ENCODE data around the gene LYSET. TPM values are rescaled to one million over a fixed set of nuclear protein-coding genes. Genes with fewer than 3 reads are reported as not detected.
A peak's percentile ranks its signal among the peaks of the same experiment; 100 is the strongest.
"Not testable (repeated sequence)": the region's sequence is repeated elsewhere in the genome, so short reads cannot be mapped to it uniquely, and the experiment has no call there.

Gene LYSET, protein sequence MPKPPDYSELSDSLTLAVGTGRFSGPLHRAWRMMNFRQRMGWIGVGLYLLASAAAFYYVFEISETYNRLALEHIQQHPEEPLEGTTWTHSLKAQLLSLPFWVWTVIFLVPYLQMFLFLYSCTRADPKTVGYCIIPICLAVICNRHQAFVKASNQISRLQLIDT
- polyA plus RNA-seq (ENCODE audit: insufficient read length), result 38.4 TPM
- long read RNA-seq, donor 1, transcript TMEM251-201 (2 exons, 909 nt), result major isoform, 22 of 38 reads
- long read RNA-seq, donor 1, partial matches to known transcripts, result 13 of 38 reads
- long read RNA-seq, donor 1, other reads (novel, unspliced or antisense), result 0 of 38 reads
- long read RNA-seq, donor 2, transcript TMEM251-201 (2 exons, 909 nt), result major isoform, 22 of 33 reads
- long read RNA-seq, donor 2, partial matches to known transcripts, result 9 of 33 reads
- long read RNA-seq, donor 2, other reads (novel, unspliced or antisense), result 0 of 33 reads
- long read RNA-seq, donor 3, transcript TMEM251-201 (2 exons, 909 nt), result major isoform, 15 of 16 reads
- long read RNA-seq, donor 3, partial matches to known transcripts, result 0 of 16 reads
- long read RNA-seq, donor 3, other reads (novel, unspliced or antisense), result 0 of 16 reads
- long read RNA-seq, donor 4, partial matches to known transcripts, result 0 of 2 reads
- long read RNA-seq, donor 4, other reads (novel, unspliced or antisense), result 0 of 2 reads
- long read RNA-seq, donor 5, transcript TMEM251-201 (2 exons, 909 nt), result major isoform, 36 of 44 reads
- long read RNA-seq, donor 5, transcript TMEM251-202 (2 exons, 1,303 nt), result minor isoform, 8 of 44 reads
- long read RNA-seq, donor 5, partial matches to known transcripts, result 0 of 44 reads
- long read RNA-seq, donor 5, other reads (novel, unspliced or antisense), result 0 of 44 reads
- long read RNA-seq, donor 6, transcript TMEM251-202 (2 exons, 1,303 nt), result minor isoform, 6 of 31 reads
- long read RNA-seq, donor 6, transcript TMEM251-201 (2 exons, 909 nt), result major isoform, 25 of 31 reads
- long read RNA-seq, donor 6, partial matches to known transcripts, result 0 of 31 reads
- long read RNA-seq, donor 6, other reads (novel, unspliced or antisense), result 0 of 31 reads
- long read RNA-seq, donor 7, transcript TMEM251-201 (2 exons, 909 nt), result major isoform, 32 of 52 reads
- long read RNA-seq, donor 7, transcript TMEM251-202 (2 exons, 1,303 nt), result minor isoform, 9 of 52 reads
- long read RNA-seq, donor 7, partial matches to known transcripts, result 11 of 52 reads
- long read RNA-seq, donor 7, other reads (novel, unspliced or antisense), result 0 of 52 reads
- long read RNA-seq, donor 8, transcript TMEM251-201 (2 exons, 909 nt), result major isoform, 10 of 11 reads
- long read RNA-seq, donor 8, partial matches to known transcripts, result 0 of 11 reads
- long read RNA-seq, donor 8, other reads (novel, unspliced or antisense), result 0 of 11 reads

DNA sequence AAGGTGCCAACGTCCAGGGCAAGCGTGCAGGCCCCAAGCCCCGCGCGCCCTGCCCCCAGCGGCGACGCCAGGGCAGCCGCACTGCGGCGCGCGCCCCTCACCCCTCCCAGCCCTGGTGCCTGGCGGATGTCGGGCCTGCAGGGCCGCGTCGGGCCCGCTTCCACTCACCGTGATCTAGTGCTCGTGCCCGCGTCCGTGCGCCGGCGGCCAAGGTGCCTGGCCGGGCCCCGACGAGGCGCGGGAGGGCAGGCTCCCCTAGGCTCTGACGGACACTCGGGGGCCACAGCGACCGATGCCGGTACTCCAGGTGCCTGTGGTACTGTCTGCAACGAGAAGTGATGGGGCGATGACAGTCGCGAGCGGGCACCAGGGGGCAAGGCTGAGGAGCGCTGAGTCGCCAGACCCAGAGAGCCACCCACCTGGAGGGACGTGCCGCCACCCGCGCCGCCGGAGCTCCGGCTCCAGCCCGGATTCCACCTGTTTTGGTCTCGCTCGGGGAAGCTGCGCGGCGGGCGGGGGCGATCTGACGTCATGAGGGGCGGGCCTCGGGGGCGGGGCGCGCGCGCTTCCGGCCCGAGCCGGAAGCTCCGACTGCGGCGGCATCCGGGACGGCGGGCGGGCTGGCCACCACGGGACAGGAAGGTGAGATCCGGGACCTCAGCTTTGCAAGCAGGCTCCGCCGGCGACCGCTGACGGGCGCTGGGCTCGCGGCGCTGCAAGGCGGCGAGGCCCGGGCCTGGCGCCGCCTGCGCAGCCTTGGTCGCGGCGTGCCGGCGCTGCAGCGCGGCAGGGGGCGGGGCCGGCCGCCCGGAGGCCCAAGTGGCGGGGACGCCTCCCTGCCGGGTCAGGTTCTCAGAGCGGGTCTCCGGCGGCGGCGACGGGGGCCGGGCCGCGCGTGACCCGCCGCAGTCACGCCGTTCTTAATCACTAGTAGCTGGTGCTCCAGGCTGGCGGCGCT is at the start of gene LYSET, which contains the start of gene MOAP1:
Gene LYSET (plus strand): TSS at position 927 of the 958 bp plus-strand sequence. CDS start 89 bp downstream, outside the sequence.
Gene MOAP1 (minus strand): TSS at position 507 of the 958 bp plus-strand sequence. CDS start 655 bp downstream, outside the sequence.
- peak; percentile 85 for DNase-seq

DNA sequence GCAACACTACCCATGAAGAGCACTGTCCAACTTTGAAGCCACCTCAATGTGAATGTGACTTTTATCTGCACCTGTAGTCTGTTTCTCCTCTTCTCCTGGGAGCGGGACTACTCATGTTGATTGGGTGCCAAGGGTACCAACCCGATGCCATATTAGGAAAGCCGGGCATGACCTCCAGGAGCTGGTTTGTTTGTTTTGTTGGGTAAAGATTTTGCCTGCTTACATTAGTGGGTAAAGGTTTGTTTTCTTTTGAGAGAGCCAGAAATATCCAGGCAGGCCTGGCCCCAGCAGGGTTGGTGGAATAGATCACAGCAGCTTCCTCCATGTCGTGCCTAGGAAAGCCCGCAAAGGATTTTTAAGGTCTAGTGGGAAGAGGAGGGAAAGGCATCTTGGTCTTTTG is 49.7 kb upstream of the LYSET start:
- DNase-seq, result no peak

DNA sequence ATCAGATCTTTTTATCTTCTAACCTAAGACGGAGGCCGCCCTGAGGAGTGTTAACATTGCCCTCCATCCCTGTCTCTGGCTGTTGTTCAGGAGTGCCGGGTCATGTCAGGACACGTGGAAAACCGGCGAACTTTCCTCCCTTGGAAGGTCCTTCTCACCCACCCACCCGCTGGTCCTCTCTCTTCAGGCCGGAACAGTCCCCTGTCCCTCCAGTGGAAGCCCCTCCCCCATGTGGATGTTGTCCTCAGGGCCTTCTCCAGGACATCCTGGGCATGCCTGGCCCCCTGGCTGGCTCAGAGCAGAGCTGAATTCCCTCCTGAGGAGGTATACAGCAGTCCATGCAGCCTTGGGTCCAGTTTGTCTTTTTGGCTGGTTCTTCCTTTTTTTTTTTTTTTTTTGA is 49.1 kb upstream of the LYSET start:
- DNase-seq, result no peak

DNA sequence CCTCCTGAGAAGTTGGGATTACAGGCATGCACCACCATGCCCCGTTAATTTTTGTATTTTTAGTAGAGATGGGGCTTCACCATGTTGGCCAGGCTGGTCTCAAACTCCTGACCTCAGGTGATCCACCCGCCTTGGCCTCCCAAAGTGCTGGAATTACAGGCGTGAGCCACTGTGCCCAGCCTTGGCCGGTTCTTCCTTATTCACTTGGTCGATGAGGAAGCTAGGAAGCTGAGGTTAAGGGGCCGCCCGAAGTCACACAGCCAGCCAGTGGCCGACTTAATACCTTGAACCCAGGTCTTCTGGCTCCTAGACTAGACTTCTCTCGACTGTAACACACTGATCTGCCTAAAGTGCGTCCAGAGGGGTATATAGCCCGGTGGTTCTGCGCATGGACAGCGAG is 48.6 kb upstream of the LYSET start:
- not testable (repeated sequence) for DNase-seq

DNA sequence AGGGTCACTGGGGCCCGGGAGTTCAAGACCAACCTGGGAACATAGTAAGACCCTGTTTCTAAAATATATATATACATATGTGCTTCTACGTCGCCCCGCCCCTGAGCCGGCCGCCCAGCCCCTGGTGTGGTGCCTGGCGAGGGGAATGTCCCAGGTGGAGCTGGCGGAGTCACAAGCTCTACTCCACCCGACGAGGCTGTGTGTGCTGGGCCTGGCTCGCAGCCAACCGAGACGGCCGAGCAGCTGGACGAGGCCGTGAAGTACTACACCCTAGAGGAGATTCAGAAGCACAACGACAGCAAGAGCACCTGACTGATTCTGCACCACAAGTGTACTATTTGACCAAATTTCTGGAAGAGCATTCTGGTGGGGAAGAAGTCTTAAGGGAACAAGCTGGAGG is 47.3 kb upstream of the LYSET start:
- no peak for DNase-seq

DNA sequence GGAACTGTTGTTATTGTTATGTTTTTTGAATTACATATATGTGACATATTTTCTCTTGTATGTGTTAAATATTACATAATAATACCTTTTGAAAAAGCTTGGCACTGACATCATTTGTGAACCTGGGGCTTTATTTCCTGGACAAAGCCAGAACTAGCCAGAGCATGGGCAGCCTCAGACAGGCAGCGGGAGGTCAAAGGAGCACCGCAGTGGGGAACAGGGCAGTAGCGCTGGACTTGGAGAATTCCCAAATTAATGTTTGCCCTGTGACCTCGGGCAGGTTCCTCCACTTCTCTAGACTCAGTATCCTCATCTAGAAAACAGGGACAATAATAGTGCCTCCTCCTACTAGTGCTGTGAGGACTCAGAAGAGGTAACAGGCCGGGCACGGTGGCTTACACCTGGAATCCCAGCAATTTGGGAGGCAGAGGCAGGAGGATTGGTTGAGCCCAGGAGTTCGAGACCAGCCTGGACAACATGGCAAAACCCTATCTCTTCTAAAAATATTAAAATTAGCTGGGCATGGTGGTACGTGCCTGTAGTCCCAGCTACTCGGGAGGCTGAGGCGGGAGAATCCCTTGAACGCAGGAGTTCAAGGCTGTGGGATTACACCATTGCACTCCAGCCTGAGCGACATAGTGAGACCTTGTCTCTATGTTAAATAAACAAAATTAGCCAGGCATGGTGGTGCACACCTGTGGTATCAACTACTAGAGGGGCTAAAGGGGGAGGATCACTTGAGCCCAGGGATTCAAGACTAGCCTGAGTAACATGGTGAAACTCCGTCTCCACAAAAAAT is 42.1 kb upstream of the LYSET start:
- DNase-seq, result no peak

DNA sequence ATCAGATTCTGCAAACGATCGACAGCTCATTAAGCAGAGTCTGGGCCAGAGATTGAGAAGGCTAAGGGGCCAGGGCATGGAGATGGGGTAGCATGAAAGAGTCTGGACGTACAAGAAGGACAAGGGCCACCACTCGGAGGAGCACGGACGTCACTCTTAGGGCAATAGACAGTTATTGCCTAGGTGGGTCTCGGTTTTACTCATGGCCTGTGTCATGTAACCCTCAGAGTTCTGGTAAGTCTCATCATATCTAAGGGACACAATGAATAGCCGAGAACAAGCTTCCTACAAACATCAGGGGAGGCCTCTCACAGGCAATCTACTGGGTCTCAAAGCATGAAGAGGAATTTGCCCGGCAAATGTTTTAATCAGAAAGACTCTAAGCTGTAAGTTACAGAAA is 39.0 kb upstream of the LYSET start:
- no peak for DNase-seq

DNA sequence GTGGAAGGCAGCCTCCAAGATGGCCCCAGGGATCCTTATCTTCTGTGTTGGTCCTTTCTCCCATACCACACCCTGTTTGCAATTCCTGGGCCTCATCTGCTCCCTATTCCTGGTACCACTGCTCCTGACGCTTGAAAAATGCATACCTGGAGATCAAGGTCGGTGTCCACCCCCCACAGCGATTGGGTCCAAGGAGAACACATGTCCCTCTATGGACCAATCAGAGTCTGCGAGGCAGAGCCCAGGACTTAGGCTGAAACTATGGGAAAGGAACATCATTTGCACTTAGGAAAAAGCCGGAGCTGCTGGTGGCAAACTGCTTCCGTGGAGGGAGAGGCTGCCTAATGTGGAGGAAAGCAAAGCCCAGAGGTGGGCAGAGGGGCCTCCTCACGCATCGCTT is 36.1 kb upstream of the LYSET start:
- no peak for DNase-seq

DNA sequence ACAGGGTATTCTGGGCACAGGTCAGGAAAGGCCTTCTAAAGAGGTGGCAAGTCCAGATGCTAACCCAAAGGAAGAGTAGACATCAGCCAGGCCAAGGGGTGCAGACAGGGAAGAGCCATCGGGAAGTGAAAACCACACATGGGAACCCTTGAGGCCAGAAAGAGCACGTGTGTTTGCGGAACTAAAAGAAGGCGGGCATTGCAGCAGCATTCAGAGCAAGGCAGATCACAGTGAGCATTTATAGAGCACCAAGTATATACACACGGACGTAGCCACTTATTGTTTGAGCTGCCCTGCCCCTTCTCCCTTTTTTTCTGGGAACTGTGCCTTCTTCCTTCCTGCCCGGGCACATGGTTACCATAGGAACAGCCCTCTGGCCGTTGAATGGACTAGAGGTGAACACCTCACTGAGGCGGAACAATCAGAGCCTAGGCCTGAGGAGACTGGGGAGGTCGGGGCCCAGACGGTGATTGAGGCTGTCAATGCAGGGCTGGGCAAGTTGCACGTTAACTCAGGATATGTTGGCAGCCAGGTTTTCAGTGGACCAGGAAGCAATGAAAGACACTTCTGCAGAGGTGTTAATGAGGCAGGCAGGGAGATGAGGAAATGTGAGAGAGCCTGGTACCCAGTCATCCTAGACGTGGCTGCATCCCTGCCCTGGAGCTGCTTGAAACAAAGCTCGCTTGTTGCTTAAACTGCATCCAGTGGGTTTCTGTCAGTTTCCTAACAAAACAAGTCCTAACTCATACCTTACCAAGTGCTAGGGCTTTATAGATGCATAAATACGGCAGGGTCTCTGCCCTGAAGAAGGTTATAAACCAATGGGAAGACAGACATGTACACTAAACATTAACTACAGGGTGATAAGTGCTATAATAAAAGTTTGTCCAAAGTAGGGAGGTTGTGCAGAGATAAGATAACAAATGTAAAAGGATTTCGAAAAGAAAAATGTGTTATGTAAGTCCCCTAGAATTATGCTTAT is 34.6 kb upstream of the LYSET start:
- DNase-seq, result no peak

DNA sequence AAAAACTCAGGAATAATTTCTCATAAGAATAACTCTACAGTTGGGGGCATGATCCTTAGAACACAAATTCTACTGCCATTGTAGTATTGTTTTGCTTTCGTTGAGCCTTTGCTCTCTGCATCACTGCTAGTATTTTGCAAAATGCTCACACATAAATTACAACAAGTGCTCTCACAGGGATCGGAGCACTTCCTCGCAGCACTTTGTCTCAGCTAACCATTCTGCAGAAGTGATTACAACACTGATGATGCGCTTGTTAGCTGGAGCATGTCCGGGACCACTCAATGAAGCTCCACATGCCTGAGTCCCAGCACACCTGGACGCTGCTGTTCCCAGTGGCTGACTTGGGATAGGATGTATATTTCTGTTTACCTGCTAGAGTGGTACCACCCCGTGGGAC is 32.0 kb upstream of the LYSET start:
- DNase-seq, result no peak

DNA sequence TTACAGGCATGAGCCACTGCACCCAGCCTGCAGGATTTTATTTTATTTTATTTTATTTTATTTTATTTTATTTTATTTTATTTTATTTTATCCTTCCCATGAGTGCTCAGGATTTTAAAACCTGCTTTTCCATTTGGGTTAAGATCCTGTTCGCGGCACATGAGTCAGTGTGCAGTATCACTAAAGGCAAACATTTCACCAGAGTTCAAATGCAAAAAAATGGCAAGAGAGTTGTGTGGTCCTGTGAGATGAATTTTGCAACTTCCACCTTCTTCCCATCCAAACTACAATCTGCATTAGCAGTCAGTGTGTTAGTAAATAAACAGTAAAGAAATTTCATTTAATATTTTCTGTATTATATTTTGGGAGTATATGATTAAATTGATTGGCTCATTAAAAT is 29.4 kb upstream of the LYSET start:
- DNase-seq, result no peak

DNA sequence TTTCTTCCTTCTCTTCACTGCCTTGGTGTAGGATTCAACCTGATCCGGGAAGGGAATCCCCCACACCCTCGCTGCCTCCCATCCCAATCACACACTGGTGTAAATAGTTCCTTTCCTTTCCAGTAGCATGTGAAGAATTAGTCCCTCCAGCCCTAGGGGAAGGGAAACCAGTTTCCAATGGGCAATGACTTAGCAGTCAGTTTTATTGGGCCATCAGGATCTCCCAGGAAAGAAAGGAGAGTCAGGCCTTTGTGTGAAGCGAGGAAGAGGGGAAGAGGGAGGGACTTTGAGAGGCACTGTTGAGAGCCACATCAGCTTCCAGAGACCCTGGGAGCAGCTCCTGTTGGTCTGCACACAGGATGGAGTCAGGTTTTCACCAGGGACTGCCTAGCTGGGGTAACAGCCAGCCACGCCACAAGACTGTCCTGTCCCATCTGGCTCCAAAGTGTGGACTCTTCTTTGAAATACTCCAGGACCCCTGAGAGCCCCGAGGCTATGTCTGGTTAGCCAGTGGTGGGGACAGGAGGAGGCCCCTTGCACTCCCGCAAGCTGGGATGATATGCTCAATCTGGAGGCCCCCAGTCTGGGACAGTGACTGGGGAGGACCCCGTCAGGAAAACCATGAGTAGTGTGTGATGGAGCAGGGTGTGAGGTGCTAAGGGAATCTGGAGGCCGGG is 28.3 kb upstream of the LYSET start:
- no peak for DNase-seq

DNA sequence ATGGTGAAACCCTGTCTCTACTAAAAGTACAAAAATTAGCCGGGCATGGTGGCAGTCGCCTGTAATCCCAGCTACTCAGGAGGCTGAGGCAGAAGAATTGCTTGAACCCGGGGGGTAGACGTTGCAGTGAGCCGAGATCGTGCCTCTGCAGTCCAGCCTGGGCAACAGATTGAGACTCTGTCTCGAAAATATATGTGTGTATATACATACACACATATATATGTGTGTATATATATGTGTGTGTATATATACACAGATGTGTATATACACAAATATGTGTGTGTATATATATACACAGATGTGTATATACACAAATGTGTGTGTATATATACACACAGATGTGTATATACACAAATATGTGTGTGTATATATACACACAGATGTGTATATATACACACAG is 26.8 kb upstream of the LYSET start:
- not testable (repeated sequence) for DNase-seq

DNA sequence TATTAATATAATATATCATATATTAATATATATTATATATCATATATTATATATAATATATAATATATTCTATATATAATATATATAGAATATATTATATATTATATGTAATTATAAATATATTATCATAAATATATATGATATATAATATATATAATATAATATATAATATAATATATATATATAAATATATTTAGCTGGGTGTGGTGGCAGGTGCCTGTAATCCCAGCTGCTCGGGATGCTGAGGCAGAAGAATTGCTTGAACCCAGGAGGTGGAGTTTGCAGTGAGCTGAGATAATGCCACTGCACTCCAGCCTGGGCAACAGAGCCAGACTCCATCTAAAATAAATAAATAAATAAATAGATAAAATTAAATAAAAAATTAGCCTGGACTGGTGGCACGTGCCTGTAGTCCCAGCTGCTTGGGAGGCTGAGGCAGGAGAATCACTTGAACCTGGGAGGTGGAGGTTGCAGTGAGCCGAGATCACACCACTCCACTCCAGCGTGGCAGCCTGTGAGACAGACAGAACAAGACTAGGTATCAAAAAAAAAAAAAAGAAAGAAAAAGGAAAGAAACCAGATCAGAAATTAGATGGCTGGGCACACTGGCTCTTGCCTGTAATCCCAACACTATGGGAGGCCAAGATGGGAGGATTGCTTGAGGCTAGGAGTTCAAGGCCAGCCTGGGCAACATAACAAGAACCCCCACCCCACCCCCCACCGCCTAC is 25.3 kb upstream of the LYSET start:
- DNase-seq, result not testable (repeated sequence)

DNA sequence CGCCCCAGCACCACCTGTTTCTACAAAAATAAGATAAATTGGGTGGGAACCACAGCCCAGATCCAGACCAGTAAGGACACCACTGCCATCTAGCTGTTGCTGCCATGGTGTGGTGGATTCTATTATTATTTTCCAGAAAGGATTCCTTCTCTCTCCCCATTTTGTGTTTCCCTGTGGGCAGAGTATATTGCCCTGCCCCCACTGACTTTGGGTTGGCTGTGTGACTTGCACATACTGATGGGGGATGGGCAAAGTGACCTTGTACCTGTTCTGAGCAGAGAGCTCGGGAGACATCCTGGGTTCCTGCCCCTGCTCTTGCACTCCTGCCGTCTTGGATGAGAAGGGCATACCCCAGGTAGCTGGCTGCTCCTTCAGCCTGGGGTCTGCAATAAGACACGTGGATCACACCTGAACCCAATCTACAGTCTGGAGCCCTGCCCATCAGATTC is 24.7 kb upstream of the LYSET start:
- no peak for DNase-seq

DNA sequence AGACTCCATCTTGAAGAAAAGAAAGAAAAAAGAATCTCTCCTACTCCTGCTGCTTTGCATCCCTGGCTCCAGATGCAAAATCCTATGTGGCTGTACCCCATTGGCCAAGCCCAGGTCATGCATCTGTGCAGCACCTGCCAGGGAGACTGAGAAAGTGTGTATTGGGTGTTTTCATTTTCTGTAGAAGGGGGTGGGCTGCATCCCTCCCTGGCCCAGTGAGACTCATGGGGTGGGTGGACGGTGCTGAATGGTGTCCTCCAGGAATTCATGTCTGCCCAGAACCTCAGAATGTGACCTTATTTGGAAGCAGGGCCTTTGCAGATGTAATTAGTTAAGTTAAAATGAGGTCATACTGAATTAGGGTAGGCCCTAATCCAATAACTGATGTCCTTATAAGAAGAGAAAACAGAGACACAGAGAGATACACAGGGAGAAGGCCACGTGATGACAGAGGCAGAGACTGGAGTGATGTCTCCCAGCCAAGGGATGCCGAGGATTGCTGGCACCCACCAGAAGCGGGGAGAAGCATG is 23.6 kb upstream of the LYSET start:
- DNase-seq, result no peak

DNA sequence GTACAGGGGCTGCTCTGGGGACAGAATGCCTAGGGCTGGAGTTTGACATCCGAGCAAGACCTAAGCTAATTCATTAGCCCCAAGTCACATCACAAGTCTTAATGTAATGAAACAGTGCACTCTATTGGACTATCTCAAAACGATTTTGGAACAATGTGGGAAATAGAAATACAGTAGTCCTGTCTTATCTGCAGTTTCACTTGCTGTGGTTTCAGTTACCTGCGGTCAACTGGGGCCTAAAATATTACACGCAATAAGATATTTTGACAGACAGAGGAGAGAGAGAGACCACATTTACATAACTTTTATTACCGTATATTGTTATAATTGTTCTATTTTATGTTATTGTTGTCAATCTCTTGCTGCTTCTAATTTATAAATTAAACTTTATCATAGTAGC is 21.6 kb upstream of the LYSET start:
- DNase-seq, result no peak
